HG03442 (cell line): ENCODE results near the gene DHX8.

ENCODE experiments used
- ATAC-seq: cut with Tn5 transposase; IDR thresholded peaks from one replicate; pipeline ENCODE4 v1.9.1; 2021; ENCODE audit warnings: mild to moderate bottlenecking, moderate library complexity; ENCODE audit not compliant: unreplicated experiment

DHX8 gene

DNA sequence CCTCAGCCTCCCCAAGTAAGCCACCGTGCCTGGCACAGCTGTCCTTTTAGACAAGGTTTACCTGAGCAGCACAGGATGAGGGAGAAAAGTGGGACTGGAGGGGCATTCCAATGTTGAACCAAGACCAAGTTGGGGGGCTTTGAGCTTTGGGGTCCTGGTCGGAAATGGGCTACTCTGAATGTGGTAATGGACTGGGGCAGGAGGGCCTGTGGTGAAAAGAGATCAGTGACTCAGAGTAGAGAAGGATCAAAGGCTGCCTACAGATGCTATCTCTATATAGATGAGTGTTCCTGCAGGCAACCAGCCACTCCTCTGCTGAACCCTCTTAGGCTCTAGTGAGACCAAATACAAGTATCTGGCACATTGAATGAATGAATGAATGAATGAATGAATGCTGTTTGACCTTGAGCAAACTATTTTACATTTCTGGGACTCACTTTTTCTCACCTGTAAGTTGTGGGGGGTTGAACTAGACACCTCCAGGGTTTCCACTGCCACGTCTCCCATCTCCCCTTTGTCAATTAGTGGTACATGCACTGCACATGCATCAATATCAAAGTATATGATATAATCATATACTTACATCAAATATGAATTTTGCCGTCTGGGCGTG lies 88.7 kb downstream of the DHX8 start:
- no peak for ATAC-seq

DNA sequence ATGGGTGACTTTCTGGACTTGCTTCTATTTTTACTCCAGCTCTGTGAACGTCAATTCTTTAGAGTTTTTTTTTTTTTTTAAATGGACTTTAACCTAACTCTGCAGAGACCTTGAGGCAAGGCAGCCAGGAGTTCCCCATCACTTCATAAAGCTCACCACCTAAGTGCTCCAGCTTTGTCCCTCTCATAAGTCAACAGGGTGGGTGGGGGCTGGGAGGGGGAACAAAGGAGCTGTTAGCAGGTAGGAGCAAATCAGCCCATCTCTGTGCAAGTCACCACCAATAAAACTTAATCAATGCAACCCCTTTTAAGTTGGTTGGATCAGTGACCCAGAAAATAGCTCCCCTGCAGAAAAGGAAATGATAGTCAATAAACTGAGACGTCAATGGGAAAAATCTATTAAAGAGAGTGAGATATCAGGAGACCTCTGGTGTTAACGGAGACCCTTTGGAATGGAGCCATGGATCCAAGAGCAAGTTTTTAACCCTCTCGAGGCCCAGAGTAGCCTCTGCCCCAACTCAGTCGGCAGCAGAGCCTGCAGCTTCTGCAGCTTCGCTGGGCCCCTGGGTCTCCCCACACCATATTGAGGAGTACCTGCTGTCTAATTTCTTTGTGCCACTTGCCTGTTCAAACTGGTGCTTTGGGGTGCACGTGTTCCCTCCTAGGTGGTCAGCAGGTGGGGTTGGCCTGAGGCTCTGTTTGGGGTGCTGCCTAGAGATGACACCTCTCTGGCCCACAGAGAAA lies 90.0 kb downstream of the DHX8 start:
- ATAC-seq = no peak

DNA sequence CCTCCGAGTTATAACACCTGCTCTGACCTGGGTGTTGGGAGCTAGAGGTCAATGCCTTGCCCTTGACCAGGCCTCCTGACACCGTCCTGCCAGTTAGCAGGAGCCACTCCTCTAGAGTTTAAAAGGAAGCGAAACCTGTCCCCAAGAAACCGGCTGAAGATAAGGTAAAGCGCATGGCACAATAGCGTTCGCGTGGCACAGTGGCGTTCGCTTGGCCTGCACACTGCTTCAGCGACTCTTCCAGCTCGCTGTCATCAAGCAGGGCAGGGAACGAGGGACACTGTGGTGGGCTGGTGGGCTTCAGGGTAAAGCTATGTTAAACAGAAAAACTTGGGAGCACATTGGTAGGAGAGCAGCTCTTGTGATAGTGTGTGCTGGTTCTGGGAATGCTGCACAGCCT lies 90.6 kb downstream of the DHX8 start:
- no peak for ATAC-seq

DNA sequence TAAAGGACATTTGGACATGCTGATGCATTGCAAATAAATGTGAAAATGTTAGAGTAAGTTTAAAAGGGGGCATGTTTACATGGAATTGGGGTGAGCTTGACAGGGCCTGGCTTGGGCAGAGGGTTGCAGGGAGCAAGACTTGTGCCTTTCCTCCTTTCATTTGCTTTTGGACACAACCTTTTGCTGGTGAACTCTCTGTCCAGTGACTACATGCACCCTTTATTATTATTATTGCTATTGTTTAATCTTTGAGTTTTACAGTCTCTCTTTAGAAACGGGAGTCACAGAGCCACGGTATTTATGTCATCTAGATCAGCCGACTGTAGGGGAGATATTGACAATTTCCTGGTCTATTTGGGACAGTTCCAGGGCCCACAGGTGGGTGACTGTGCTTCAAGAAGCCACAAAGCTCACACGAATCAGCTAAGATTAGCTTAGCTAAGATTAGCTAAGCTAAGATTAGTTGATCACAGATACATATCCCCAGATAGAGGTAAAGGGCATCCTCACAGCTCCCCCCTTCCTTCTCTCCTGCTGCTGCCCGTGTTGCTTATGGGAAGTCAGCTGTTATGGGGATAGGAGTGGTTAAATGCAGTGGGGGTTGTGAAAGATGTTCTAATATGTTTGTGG lies 91.2 kb downstream of the DHX8 start:
- ATAC-seq = no peak
